Measurements from ENCODE around the gene LONP2. TPM values are rescaled to one million over a fixed set of nuclear protein-coding genes. Genes with fewer than 3 reads are reported as not detected.

LONP2 gene
- total and polyA plus RNA-seq, 9 of the 15 experiments (the other 6 are each of a cell fraction or from before 2014, with no cell fraction given), result 8.1 to 41.2 (median 25.6) TPM

DNA sequence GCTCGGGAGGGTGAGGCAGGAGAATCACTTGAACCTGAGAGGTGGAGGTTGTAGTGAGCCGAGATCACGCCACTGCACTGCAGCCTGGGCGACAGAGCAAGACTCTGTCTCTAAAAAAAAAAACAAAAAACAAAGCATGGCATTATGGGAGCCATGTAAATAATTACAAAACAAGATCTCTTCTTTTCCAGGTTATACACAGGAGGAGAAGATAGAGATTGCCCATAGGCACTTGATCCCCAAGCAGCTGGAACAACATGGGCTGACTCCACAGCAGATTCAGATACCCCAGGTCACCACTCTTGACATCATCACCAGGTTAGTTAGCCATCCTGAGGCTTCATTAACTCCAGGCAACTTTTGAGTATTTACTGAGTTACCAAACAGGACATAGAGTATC lies 55.4 kb downstream of the LONP2 start:
- BruUV-seq (replicated peaks), result no TSS peak
- CTCF ChIA-PET (ENCODE audit: low intra/inter-chr PET ratio), result no interaction called here
- H3K36me3 ChIP-seq (ENCODE audit: control insufficient read depth, insufficient read depth, low read length), result peaks cover 65% of the 10 kb centered on the region
- TF ChIP-seq HDAC8 (tag; IDR thresholded peaks at IDR 0.05) (0 out of 2 replicates have a peak, but pooled peaks have one; percentile 38), HLTF (IDR thresholded peaks at IDR 0.05) (no peak), PTRF (tag; IDR thresholded peaks at IDR 0.05) (peak; percentile 10), SMAD4 (CRISPR knock-in tag; conservative IDR thresholded peaks at IDR 0.05) (peak; percentile 66), ZSCAN32 (CRISPR knock-in tag; IDR thresholded peaks at IDR 0.05) (no peak), ZNF239 (CRISPR knock-in tag; IDR thresholded peaks at IDR 0.05) (no peak), NR2C1 (IDR thresholded peaks at IDR 0.05) (no peak), NR2C1 (tag; IDR thresholded peaks at IDR 0.05) (0 out of 2 replicates have a peak, but pooled peaks have one; percentile 4), CXXC5 (CRISPR knock-in tag; IDR thresholded peaks at IDR 0.05) (peak; percentile 38; the same call in 1 of the 2 replicates), ZNF785 (CRISPR knock-in tag; IDR thresholded peaks at IDR 0.05) (no peak), MECOM (CRISPR knock-in tag; IDR thresholded peaks at IDR 0.05) (0 out of 2 replicates have a peak, but pooled peaks have one; percentile 16), RBBP5 (IDR thresholded peaks at IDR 0.05; ENCODE audit: borderline replicate concordance, insufficient read depth, low read length, poor library complexity, severe bottlenecking) (no peak), PTTG1 (tag; IDR thresholded peaks at IDR 0.05; ENCODE audit: low read depth) (peak; percentile 70), MEF2D (tag; conservative IDR thresholded peaks at IDR 0.05; ENCODE audit: low read depth) (peak; percentile 74)
- TF ChIP-seq, protein P1, sequence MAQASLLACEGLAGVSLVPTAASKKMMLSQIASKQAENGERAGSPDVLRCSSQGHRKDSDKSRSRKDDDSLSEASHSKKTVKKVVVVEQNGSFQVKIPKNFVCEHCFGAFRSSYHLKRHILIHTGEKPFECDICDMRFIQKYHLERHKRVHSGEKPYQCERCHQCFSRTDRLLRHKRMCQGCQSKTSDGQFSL (CRISPR knock-in tag; IDR thresholded peaks at IDR 0.05), result no peak
- TF ChIP-seq, protein P1 (tag; IDR thresholded peaks at IDR 0.05), result peak in 1 of 2 experiments; percentile 77; a peak in 1 of 4 replicates
- TF ChIP-seq, protein P2, sequence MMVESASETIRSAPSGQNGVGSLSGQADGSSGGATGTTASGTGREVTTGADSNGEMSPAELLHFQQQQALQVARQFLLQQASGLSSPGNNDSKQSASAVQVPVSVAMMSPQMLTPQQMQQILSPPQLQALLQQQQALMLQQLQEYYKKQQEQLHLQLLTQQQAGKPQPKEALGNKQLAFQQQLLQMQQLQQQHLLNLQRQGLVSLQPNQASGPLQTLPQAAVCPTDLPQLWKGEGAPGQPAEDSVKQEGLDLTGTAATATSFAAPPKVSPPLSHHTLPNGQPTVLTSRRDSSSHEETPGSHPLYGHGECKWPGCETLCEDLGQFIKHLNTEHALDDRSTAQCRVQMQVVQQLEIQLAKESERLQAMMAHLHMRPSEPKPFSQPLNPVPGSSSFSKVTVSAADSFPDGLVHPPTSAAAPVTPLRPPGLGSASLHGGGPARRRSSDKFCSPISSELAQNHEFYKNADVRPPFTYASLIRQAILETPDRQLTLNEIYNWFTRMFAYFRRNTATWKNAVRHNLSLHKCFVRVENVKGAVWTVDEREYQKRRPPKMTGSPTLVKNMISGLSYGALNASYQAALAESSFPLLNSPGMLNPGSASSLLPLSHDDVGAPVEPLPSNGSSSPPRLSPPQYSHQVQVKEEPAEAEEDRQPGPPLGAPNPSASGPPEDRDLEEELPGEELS (CRISPR knock-in tag; IDR thresholded peaks at IDR 0.05; ENCODE audit: borderline replicate concordance), result no peak
- TF ChIP-seq, protein P3, sequence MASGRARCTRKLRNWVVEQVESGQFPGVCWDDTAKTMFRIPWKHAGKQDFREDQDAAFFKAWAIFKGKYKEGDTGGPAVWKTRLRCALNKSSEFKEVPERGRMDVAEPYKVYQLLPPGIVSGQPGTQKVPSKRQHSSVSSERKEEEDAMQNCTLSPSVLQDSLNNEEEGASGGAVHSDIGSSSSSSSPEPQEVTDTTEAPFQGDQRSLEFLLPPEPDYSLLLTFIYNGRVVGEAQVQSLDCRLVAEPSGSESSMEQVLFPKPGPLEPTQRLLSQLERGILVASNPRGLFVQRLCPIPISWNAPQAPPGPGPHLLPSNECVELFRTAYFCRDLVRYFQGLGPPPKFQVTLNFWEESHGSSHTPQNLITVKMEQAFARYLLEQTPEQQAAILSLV (tag; IDR thresholded peaks at IDR 0.05), result peak; percentile 46; the same call in 1 of the 2 replicates

More for the DNA sequence above, 55.4 kb downstream of the LONP2 start:
- Histone ChIP-seq H3K4me2 (ENCODE audit: insufficient read depth, low read length) (no peak overlapping the region), H3K4me1 (replicated peaks in 1 of 2; ENCODE audit: control insufficient read depth in 2 of 2, insufficient read depth in 2 of 2, low read length in 2 of 2) (peaks cover 0 to 6% of the 10 kb centered on the region in 2 experiments; a peak in 1 of 5 replicates), H4K20me1 (replicated peaks; ENCODE audit: control insufficient read depth, insufficient read depth, low read length) (no peaks in the 10 kb centered on the region), H3K27me3 (ENCODE audit: control insufficient read depth in 2 of 2, insufficient read depth in 2 of 2, low read length in 2 of 2) (no peaks in the 10 kb centered on the region), H3K9me3 (replicated peaks; ENCODE audit: control insufficient read depth, insufficient read depth, low read depth, low read length) (no peaks in the 10 kb centered on the region), H3K4me3 (no peak overlapping the region), H3K9me1 (ENCODE audit: control insufficient read depth, insufficient read depth, low read length) (no peaks in the 10 kb centered on the region), H2AFZ (ENCODE audit: low read depth, low read length) (no peak overlapping the region), H3K9ac (ENCODE audit: insufficient read depth in 1 of 2, low read depth in 2 of 2, low read length in 2 of 2) (no peak overlapping the region), H3K27ac (ENCODE audit: extremely low read depth, low read depth, low read length) (peak overlapping the region; percentile 38; the same call in 1 of the 3 replicates), H3K79me2 (ENCODE audit: control insufficient read depth, insufficient read depth, low read length) (no peaks in the 10 kb centered on the region)
- POLR2A ChIA-PET, result no interaction called here
- FAIRE-seq (no peak), ATAC-seq (no peak), DNase-seq (ENCODE audit: extremely low read depth in 1 of 4, low spot score in 3 of 4) (no peak)
- 87% methylated on average over 4 of the region's 4 CpGs for WGBS (ENCODE audit: insufficient coverage, low coverage, missing lambda C conversion rate)
- intact Hi-C loops (cut with micrococcal nuclease) (no loop called here), in situ Hi-C loops (cut with MboI) (no loop called here)
